Activated naive CD4-positive, alpha-beta T cell treated with anti-CD3 and anti-CD28 coated beads, Interleukin-2, amount 50 U/mL, for 72 hours (primary cell): ENCODE measurements around the gene IFT22. TPM values are rescaled to one million over a fixed set of nuclear protein-coding genes. Genes with fewer than 3 reads are reported as not detected.
"Not testable (repeated sequence)": the region's sequence is repeated elsewhere in the genome, so short reads cannot be mapped to it uniquely, and the experiment has no call there.

Experiments
- ATAC-seq, 2 donors: fragments of 150-1000 bp; cut with Tn5 transposase; 2 replicates each; pipeline ENCODE4 v1.10.0; 2021; ENCODE audit warnings: mild to moderate bottlenecking in 2 of 2, moderate library complexity in 2 of 2
- DNase-seq, 2 donors: peaks; one replicate each; pipeline ENCODE4 v3.0.0; 2021 to 2022; ENCODE audit warnings: low spot score in 2 of 2
- H3K27ac Mint-ChIP-seq, 2 donors: one replicate each; pipeline ENCODE4 v1.8.0; 2022; ENCODE audit warnings: mild to moderate bottlenecking in 2 of 2, mixed read lengths in 2 of 2
- H3K36me3 Mint-ChIP-seq, 2 donors: one replicate each; pipeline ENCODE4 v1.8.0; 2022; ENCODE audit warnings: mixed read lengths in 2 of 2
- H3K9me3 Mint-ChIP-seq, 2 donors: one replicate each; pipeline ENCODE4 v1.8.0; 2022; ENCODE audit warnings: mixed read lengths in 2 of 2
- total RNA-seq, 2 donors: library from RNA; stranded (reverse); gene quantifications; one replicate each; pipeline ENCODE4 v1.2.3, GENCODE V29; 2022

The IFT22 gene
- total RNA-seq, 2 donors from 2014 or later, result 2.9 to 6.2 TPM

DNA sequence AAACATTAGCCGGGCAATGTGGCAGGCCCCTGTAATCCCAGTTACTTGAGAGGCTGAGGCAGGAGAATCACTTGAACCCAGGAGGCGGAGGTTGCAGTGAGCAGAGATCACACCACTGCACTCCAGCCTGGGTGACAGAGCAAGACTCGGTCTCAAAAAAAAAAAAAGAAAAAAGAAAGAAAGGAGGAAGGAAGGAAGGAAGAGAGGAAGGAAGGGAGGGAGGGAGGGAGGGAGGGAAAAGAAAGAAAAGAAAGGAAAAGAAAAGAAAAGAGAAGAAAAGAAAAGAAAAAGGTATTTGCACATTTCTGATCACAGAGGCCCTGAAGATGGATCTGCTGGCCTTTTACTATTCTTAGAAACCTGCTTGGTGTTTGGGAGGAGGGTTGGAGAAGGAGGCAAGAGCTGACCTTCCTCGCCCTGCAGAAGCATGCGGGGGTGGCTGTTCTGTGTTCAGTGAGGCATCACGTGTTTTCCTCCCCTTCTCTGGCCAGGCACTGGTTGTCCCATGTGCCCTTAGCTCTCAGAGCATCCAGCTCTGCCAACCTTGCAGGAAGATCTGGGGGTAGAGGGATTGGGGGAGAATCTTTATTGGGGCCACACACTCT lies 57.4 kb downstream of the IFT22 start:
- not testable (repeated sequence) for H3K27ac Mint-ChIP-seq, ATAC-seq, H3K9me3 Mint-ChIP-seq, H3K36me3 Mint-ChIP-seq, DNase-seq

Other genes with a start within 250 kb of the IFT22 start
- 10 to 100 TPM; 49.7 to 64.2 TPM for gene TRIM56, start 236.3 kb downstream of the IFT22 start, total RNA-seq
- gene SERPINE1, start 194.7 kb downstream of the IFT22 start, total RNA-seq, result under 1 TPM; 0.18 to 0.27 TPM
- 10 to 100 TPM; 26.3 to 48.2 TPM for gene AP1S1, start 167.3 kb downstream of the IFT22 start, total RNA-seq
- not detected for gene VGF, start 156.2 kb downstream of the IFT22 start, total RNA-seq
- not detected for gene NAT16, start 141.5 kb downstream of the IFT22 start, total RNA-seq
- gene MOGAT3, start 120.8 kb downstream of the IFT22 start, total RNA-seq, result not detected
- gene PLOD3, start 104.2 kb downstream of the IFT22 start, total RNA-seq, result 10 to 100 TPM; 44.7 to 53.5 TPM
- gene ZNHIT1, start 103.6 kb downstream of the IFT22 start, total RNA-seq, result 10 to 100 TPM; 49.9 to 50.3 TPM
- 10 to 100 TPM; 17.3 to 26.1 TPM for gene CLDN15, start 84.0 kb downstream of the IFT22 start, total RNA-seq
- gene FIS1, start 76.7 kb downstream of the IFT22 start, total RNA-seq, result 10 to 100 TPM; 70.0 to 74.8 TPM
- not detected for gene COL26A1, start 41.1 kb upstream of the IFT22 start, total RNA-seq